Skeletal muscle satellite cell (primary cell): ENCODE data around the gene ZFYVE27.

Source experiments
- H3K27me3 ChIP-seq: 2 replicates; pipeline ENCODE4 v1.7.0; 2013; ENCODE audit warnings: low read length; ENCODE audit not compliant: control insufficient read depth, insufficient read depth
- H3K36me3 ChIP-seq: 2 replicates; pipeline ENCODE4 v1.7.0; 2013; ENCODE audit warnings: mild to moderate bottlenecking, control low read depth, low read length; ENCODE audit not compliant: insufficient read depth
- H3K4me1 ChIP-seq: 2 replicates; pipeline ENCODE4 v1.7.0; 2013; ENCODE audit warnings: low read length; ENCODE audit not compliant: control insufficient read depth, insufficient read depth
- H3K4me2 ChIP-seq: 2 replicates; pipeline ENCODE4 v1.7.0; 2013; ENCODE audit warnings: mild to moderate bottlenecking, low read length
- H3K4me3 ChIP-seq: 2 replicates; pipeline ENCODE4 v1.7.0; 2013; ENCODE audit warnings: low read length
- H3K9ac ChIP-seq: 2 replicates; pipeline ENCODE4 v1.7.0; 2013; ENCODE audit warnings: mild to moderate bottlenecking, low read depth, low read length, moderate library complexity
- H3K9me3 ChIP-seq: replicated peaks from 2 replicates; pipeline ENCODE4 v1.7.0; 2013; ENCODE audit warnings: mild to moderate bottlenecking, control low read depth, low read length

ZFYVE27 gene

DNA sequence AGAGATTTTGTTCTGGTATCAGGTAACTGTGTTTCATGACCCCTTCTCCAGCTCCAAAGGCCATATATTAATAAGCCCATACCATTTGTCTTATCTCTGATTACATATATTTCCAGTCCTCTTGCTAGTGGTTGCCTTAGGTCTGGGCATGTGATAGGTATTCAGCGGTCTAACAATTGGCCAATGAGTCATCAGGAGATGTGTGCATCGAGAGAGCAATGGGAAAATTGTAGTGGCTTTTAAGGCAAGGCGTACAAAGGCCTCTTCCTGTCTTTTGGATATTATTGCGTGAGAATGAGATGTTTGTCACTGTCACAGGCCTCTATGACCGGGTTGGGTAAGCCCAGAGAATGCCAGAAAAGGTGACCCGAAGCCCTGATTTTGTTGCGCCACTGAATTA is 73.5 kb downstream of the ZFYVE27 start:
- Histone ChIP-seq H3K4me1 (peaks cover 7% of the 10 kb centered on the region), H3K27me3 (peaks cover 27% of the 10 kb centered on the region), H3K9me3 (no peaks in the 10 kb centered on the region), H3K4me3 (no peak overlapping the region), H3K36me3 (no peaks in the 10 kb centered on the region), H3K4me2 (no peak overlapping the region), H3K9ac (no peak overlapping the region)
